HepG2 (cell line): ENCODE measurements around the gene ESR1. TPM values are rescaled to one million over a fixed set of nuclear protein-coding genes. Genes with fewer than 3 reads are reported as not detected.

ENCODE experiments used
- BCL6 ChIP-seq: IDR thresholded peaks from 2 replicates; pipeline ENCODE4 v1.6.1; 2016; ENCODE audit warnings: missing genetic modification reagents, missing compliant biosample characterization
- ERF ChIP-seq: IDR thresholded peaks from 2 replicates; pipeline ENCODE4 v1.6.1; 2018; ENCODE audit warnings: missing biosample characterization, missing genetic modification reagents
- GATAD1 ChIP-seq: IDR thresholded peaks from 2 replicates; pipeline ENCODE4 v1.6.1; 2016; ENCODE audit warnings: missing genetic modification reagents, missing compliant biosample characterization
- HMGXB3 ChIP-seq: sonication (generic); formaldehyde crosslinking; IDR thresholded peaks from 2 replicates; pipeline ENCODE4 v1.4.0; 2020; ENCODE audit warnings: missing genetic modification reagents, borderline replicate concordance
- HNF1A ChIP-seq, 2 experiments: sonication (generic) in 1 of 2; formaldehyde crosslinking in 1 of 2; IDR thresholded peaks; 2 replicates each; pipeline versions ENCODE4 v1.4.0 to v1.6.1; 2016 to 2020; ENCODE audit warnings: borderline replicate concordance in 1 of 2, low read depth in 1 of 2, mild to moderate bottlenecking in 1 of 2, missing genetic modification reagents in 1 of 2
- ISL2 ChIP-seq: sonication (generic); formaldehyde crosslinking; IDR thresholded peaks from 2 replicates; pipeline ENCODE4 v1.5.0; 2020; ENCODE audit warnings: missing genetic modification reagents
- KMT2B ChIP-seq: IDR thresholded peaks from 2 replicates; pipeline ENCODE4 v1.6.1; 2016; ENCODE audit warnings: missing genetic modification reagents, missing compliant biosample characterization
- NFAT5 ChIP-seq: sonication (generic); formaldehyde crosslinking; IDR thresholded peaks from 2 replicates; pipeline ENCODE4 v1.4.0; 2020; ENCODE audit warnings: missing genetic modification reagents
- NFIC ChIP-seq: IDR thresholded peaks from 2 replicates; pipeline ENCODE4 v1.6.1; 2012; ENCODE audit warnings: mild to moderate bottlenecking, low read length, inconsistent platforms
- WIZ ChIP-seq: sonication (generic); formaldehyde crosslinking; IDR thresholded peaks from 2 replicates; pipeline ENCODE4 v1.5.1; 2020; ENCODE audit warnings: mild to moderate bottlenecking, missing genetic modification reagents
- polyA plus RNA-seq, 8 experiments: library from polyadenylated mRNA; depleted of rRNA in 3 of 8; stranded (reverse) in 7 of 8; unstranded in 1 of 8; fragments of >200 nt; fragmentation: Illumina TruSeq in 4 of 8; extraction: Trizol in 4 of 8; gene quantifications; 2 replicates each; pipeline versions ENCODE4 v1.2.1 to v1.2.3, GENCODE V29; 2011 to 2016; ENCODE audit warnings: low read depth in 4 of 8, missing spikeins in 1 of 8, mixed read lengths in 1 of 8; ENCODE audit not compliant: insufficient read depth in 1 of 8
- total RNA-seq, 5 experiments: library from RNA; depleted of rRNA; stranded (reverse); fragments of >200 nt; fragmentation: Illumina TruSeq; extraction: Trizol; gene quantifications; 2 replicates each; pipeline ENCODE4 v1.2.3, GENCODE V29; 2016; ENCODE audit warnings: low read depth in 1 of 5

ESR1 gene
- total and polyA plus RNA-seq, 2 of the 13 experiments (the other 11 are each of a cell fraction or from before 2014, with no cell fraction given): not detected

GRCh38 chr6:152170702-152171667 is 363.5 kb downstream of the ESR1 start (continued):
- peak; percentile 42; the same call in 1 of the 2 replicates for TF ChIP-seq GATAD1 (CRISPR knock-in tag)
- peak; percentile 68; the same call in 1 of the 2 replicates for TF ChIP-seq KMT2B (CRISPR knock-in tag)
- TF ChIP-seq HNF1A (IDR thresholded peaks at IDR 0.05; ENCODE audit: low read depth): no peak
- TF ChIP-seq HNF1A (CRISPR knock-in tag; IDR thresholded peaks at IDR 0.05; ENCODE audit: borderline replicate concordance): peak; percentile 15; the same call in 1 of the 2 replicates
- peak; percentile 71; the same call in 1 of the 2 replicates for TF ChIP-seq NFIC
- TF ChIP-seq WIZ (CRISPR knock-in tag): no peak
- TF ChIP-seq ISL2 (CRISPR knock-in tag): peak; percentile 63
- TF ChIP-seq BCL6 (CRISPR knock-in tag): peak; percentile 30; the same call in 1 of the 2 replicates
- TF ChIP-seq HMGXB3 (CRISPR knock-in tag): peak; percentile 56; the same call in 1 of the 2 replicates
- TF ChIP-seq ERF: 0 out of 2 replicates have a peak, but pooled peaks have one; percentile 36
- no peak for TF ChIP-seq NFAT5 (CRISPR knock-in tag)
